HG03025 (cell line): Measurements from ENCODE around the gene RSKR.
A peak's percentile ranks its signal among the peaks of the same experiment; 100 is the strongest.
"Not testable (repeated sequence)": the region's sequence is repeated elsewhere in the genome, so short reads cannot be mapped to it uniquely, and the experiment has no call there.

Source experiments
- ATAC-seq: cut with Tn5 transposase; IDR thresholded peaks from one replicate; pipeline ENCODE4 v1.9.1; 2021; ENCODE audit warnings: mild to moderate bottlenecking, moderate library complexity; ENCODE audit not compliant: unreplicated experiment, low FRiP score

RSKR gene, protein sequence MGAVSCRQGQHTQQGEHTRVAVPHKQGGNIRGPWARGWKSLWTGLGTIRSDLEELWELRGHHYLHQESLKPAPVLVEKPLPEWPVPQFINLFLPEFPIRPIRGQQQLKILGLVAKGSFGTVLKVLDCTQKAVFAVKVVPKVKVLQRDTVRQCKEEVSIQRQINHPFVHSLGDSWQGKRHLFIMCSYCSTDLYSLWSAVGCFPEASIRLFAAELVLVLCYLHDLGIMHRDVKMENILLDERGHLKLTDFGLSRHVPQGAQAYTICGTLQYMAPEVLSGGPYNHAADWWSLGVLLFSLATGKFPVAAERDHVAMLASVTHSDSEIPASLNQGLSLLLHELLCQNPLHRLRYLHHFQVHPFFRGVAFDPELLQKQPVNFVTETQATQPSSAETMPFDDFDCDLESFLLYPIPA

DNA sequence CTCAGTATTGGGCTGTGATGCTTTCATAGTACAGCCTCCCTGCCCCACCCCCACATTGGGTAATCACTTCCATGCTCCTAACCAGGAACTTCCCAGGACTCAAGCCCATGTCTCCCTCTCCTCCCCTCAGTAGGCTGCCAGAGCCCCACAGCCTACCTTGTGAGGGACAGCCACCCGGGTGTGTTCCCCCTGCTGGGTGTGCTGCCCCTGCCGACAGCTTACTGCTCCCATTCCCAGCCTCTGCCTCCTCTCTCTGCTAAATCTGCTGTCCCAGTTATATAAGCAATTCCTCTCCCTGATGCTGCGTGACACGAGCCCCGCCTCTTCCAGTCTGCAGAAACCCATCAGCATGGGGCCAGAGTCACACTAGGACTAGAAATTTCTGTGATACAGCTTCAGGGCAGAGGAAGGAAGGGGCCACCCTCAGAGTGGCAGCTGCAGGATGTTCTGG, at the start of gene RSKR:
Gene RSKR (minus strand): TSS at position 255 of the 451 bp plus-strand sequence. CDS start 24 bp downstream, at position 231.
- ATAC-seq, result no peak

- ATAC-seq, result no peak
Measured at GRCh38 chr17:28663723-28664122, 49.7 kb upstream of the RSKR start.

GRCh38 chr17:28662527-28662829, 48.5 kb upstream of the RSKR start:
- no peak for ATAC-seq

- peak; percentile 73 for ATAC-seq
Measured at GRCh38 chr17:28661635-28662526, 47.9 kb upstream of the RSKR start, which contains the start of the genes SDF2 and SUPT6H. Gene SDF2 (minus strand): TSS chr17:28661906. CDS start chr17:28661876, 30 bp downstream. Gene SUPT6H (plus strand): TSS chr17:28662205. CDS start chr17:28673402, 11,197 bp downstream.

DNA sequence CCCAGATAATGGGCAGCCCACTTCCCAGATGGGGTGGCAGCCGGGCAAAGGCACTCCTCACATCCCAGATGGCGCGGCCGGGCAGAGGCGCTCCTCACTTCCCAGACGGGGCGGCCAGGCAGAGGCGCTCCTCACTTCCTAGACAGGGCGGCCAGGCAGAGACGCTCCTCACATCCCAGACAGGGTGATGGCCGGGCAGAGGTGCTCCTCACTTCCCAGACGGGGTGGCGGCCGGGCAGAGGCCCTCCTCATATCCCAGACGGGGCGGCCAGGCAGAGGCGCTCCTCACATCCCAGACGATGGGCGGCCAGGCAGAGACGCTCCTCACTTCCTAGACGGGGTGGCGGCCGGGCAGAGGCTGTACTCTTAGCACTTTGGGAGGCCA, 45.5 kb upstream of the RSKR start:
- ATAC-seq, result not testable (repeated sequence)

GRCh38 chr17:28658766-28659496, 44.9 kb upstream of the RSKR start:
- ATAC-seq, result not testable (repeated sequence)

- not testable (repeated sequence) for ATAC-seq
Measured at GRCh38 chr17:28658342-28658741, 44.4 kb upstream of the RSKR start.

DNA sequence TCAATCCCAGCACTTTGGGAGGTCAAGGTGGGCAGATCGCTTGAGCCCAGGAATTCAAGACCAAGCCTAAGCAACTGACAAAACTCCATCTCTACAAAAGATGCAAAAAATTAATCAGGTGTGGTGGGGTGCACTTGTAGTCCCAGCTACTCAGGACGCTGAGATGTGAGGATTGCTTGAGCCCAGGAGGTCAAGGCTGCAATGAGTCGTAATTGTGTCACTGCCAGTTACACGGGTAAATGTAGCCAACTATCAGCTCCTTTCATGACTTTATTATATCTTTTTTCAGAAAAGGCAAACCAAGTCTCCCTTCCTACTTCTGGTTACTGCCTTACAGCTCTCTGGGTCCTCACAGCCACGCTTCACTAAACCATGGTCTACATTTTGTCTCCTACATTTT, 43.8 kb upstream of the RSKR start:
- ATAC-seq, result no peak

- ATAC-seq, result no peak
Measured at GRCh38 chr17:28655160-28655559, 41.2 kb upstream of the RSKR start.

GRCh38 chr17:28648698-28649097, 34.7 kb upstream of the RSKR start:
- no peak for ATAC-seq

GRCh38 chr17:28646039-28646754, 32.2 kb upstream of the RSKR start:
- ATAC-seq, result no peak

- ATAC-seq, result no peak
Measured at GRCh38 chr17:28645576-28645939, 31.6 kb upstream of the RSKR start.

DNA sequence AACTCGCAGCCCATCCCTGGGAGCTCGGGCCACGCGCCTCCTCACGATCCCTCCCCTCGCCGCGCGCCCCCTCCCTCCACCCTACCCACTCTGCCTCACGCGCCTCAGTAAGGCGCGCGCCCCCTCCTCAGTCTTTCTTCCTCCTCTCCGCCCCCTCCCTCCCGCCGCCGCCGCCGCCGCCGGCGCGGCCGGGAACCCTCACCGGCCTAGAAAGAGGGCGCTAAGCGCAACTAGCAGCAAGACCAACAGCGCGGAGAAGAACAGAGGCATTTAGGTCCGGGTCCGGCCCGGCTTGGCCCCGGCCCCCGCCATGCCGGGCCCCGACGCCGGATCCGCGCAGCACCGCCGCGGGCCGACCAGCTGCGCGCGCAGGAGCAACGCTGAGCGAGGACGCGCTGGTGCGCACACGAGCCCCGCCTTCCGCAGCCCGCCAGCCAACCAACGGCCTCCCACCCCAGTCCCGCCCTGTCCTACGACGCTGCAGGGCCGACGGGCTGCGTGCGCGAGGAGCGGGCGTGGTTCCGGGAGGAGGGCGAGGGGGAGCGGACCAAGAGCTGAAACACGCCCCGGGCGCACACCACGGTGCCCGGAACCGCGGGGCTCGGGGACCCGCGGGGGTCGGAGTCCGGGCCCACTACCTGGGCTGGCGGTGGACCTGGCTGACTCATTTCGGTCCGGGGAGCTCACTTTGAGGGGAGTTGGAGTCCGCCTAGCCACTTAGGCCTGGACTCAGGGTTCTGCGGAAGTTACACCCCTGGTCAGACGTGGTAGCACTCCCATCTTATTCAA, 31.0 kb upstream of the RSKR start, which contains the start of gene BLTP2:
Gene BLTP2 (minus strand): TSS at position 372 of the 789 bp plus-strand sequence. CDS start 102 bp downstream, at position 270.
- peak; percentile 90 for ATAC-seq

DNA sequence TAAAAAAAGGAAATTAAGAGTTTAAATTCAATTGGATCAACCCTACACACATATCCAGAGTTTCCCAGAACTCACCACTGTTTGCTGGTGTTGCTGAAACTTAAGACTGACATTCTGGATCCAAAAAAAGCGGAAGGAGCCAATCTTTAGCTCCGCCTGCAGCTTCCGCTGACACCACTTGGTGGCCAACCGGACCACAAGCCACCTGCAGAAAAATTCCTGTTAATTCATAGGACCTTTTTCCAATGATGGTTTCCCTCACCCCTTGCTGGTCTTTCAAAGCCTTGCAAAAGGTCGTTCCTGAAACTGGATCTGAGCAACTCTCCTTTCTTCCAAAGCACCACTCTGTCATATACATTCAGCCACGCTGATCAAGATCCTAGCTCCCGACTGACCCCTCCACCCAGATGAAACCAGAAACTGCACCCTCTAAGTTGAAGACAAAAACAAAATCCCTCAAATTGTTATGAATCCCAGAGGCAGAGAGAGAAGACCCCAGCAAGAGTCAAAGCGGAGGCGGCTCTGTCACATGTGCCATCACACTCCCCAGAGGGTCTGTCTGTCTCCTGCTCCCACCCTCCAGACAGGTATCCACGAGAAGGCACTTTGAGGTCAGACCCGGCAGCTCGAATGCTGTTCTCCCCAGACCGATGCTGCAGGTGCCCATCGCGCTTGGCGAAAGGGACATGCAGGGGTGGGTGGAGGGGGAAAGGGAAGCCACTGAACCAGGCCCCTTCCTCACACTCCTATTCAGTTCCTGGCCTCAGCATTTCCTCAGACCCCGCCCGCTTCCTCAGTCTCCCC, 30.2 kb upstream of the RSKR start:
- ATAC-seq, result no peak

DNA sequence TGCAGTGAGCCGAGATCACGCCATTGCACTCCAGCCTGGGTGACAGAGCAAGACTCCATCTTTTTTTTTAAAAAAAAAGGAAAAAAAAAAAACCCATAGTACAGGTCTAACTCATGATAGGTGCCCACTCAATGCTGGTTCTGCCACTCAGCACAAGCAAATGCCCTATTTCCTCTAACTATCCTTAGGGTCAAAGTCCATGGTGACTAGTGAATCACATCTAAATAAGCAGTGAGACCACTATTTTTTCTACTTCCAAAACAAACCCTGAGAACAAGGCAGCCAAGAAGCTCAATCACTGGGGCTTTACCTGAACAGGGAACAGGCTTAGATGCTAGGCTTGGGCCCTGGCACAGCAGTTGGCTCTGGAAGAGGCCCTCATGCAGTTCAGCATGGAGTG, 27.6 kb upstream of the RSKR start:
- ATAC-seq, result no peak

DNA sequence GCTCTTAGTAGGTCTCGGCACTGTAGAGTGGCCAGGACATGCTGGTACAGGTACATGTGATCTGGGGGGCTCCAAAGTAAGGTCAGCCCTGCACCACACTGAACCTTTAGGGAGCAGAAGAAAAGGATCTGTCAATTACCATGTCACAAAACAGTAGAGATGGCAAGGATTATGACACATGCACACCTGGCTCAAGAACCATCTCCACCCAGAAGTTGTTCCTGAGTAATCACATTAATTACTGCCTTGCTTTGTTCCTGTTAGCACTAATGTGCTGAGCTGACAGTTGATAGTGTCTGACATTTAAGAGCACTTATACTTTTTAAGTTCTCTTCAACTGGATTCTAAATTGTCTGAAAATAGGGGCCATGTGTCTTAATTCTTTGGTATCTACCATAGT, 21.5 kb upstream of the RSKR start:
- no peak for ATAC-seq

GRCh38 chr17:28634206-28634865, 20.4 kb upstream of the RSKR start:
- ATAC-seq, result no peak

DNA sequence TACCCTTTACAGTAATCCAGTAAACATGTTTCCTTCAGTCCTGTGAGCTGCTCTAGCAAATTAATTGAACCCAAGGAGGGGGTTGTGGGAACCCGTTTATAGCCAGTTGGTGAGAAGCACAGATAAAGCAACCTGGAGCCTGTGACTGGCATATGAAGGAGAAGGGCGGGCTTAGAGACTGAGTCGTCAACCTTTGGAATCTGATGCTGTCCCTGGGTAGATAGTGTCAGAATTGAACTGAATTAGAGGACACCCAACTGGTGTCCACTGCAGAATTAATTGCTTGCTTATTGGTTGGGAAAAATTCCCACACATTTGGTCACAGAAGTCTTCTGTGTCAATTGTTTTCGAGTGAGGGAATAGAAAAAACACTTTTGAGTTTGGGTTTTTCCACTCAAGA, 12.8 kb upstream of the RSKR start:
- ATAC-seq, result no peak
